SK-N-MC (cell line): ENCODE measurements around the gene ZNF611.
"Not testable (repeated sequence)": the region's sequence is repeated elsewhere in the genome, so short reads cannot be mapped to it uniquely, and the experiment has no call there.

Source experiments
- DNase-seq: peaks from one replicate; pipeline ENCODE4 v3.0.0-alpha.2; 2011; ENCODE audit warnings: low read depth, low spot score
- H3K27ac ChIP-seq: fragments of 200-600 bp; sonication (generic); 2 replicates; pipeline ENCODE4 v1.5.1; 2016; ENCODE audit warnings: mixed run types
- H3K36me3 ChIP-seq: fragments of 200-600 bp; sonication (generic); 2 replicates; pipeline ENCODE4 v1.6.1; 2017; ENCODE audit warnings: antibody characterized with exemption, low read length, mixed read lengths; ENCODE audit not compliant: insufficient read depth
- H3K4me3 ChIP-seq: fragments of 200-600 bp; sonication (generic); 2 replicates; pipeline ENCODE4 v1.5.1; 2016
- H3K9ac ChIP-seq: fragments of 200-600 bp; sonication (generic); 2 replicates; pipeline ENCODE4 v1.8.0; 2017; ENCODE audit warnings: mixed run types, mixed read lengths; ENCODE audit not compliant: insufficient read length
- H3K9me3 ChIP-seq: fragments of 200-600 bp; sonication (generic); 2 replicates; pipeline ENCODE4 v1.6.1; 2017; ENCODE audit warnings: low read depth, mild to moderate bottlenecking, antibody characterized with exemption, low read length, moderate library complexity, mixed read lengths
- EZH2 ChIP-seq: fragments of 200-600 bp; sonication (generic); IDR thresholded peaks from one replicate; pipeline ENCODE4 v1.6.1; 2017; ENCODE audit warnings: antibody characterized with exemption
- FOXP2 ChIP-seq: optimal IDR thresholded peaks from 2 replicates; pipeline ENCODE3; 2011; ENCODE audit warnings: mild to moderate bottlenecking, moderate library complexity; ENCODE audit not compliant: insufficient read depth; ENCODE audit errors: extremely low read length, control extremely low read depth
- POLR2AphosphoS5 ChIP-seq: IDR thresholded peaks from 2 replicates; pipeline ENCODE4 v1.6.1; 2012; ENCODE audit warnings: mild to moderate bottlenecking, low read depth, low read length, borderline replicate concordance

Gene ZNF611

DNA sequence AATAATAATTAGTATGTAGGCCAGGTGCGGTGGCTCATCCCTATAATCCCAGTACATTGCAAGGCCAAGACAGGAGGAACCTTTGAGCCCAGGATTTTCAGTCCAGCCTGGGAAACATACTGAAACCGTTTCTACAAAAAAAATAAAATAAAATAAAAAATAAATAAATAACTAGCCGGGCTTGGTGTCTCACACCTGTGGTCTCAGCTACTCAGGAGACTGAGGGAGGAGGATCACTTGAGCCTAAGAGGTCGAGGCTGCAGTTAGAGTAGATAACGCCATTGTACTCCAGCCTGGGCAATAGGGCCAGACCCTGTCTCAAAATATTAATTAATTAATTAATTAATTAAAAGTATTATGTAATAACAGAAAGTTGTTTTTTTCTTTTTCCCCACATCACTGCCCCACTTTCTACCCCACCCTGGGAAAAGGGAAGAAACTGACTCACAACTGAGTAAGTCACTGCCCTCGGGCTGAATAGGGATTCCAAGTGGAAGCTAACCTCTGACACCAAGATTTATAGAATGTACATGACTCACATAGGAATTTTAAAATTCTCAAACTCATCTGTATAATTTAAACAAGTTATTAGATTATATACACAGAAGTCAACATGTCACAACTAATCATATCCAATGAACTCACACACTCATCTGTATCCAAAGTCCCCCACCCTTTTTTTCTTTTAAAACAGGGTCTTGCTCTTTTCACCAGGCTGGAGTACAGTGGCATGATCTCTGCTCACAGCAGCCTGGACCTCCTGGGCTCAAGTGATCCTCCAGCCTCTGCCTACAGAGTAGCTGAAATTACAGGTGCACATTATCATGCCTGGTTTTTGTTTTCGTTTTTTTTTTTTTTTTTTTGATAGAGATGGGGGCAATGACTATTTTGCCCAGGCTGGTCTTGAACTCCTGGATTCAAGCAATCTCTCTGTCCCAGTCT lies 12.5 kb downstream of the ZNF611 start:
- no peak overlapping the region for H3K4me3 ChIP-seq
- peaks cover 10% of the 10 kb centered on the region; the same call in 1 of the 2 replicates for H3K36me3 ChIP-seq
- H3K9ac ChIP-seq, result no peak overlapping the region
- no peak overlapping the region for H3K27ac ChIP-seq
- TF ChIP-seq FOXP2 (no peak), EZH2 (no peak), POLR2AphosphoS5 (no peak)
- no peaks in the 10 kb centered on the region for H3K9me3 ChIP-seq
- no peak for DNase-seq

DNA sequence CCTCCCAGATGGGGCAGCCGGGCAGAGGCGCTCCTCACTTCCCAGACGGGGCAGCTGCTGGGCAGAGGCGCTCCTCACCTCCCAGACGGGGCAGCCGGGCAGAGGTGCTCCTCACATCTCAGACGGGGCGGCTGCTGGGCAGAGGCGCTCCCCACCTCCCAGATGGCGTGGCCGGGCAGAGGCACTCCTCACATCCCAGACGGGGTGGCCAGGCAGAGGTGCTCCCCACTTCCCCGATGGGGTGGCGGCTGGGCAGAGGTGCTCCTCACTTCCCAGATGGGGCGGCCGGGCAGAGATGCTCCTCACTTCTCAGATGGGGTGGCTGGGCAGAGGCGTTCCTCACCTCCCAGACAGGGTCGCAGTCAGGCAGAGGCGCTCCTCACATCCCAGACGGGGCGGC lies 14.3 kb downstream of the ZNF611 start:
- H3K9ac ChIP-seq, DNase-seq, H3K9me3 ChIP-seq, H3K36me3 ChIP-seq, H3K27ac ChIP-seq, H3K4me3 ChIP-seq: not testable (repeated sequence)

GRCh38 chr19:52716522-52716921 lies 18.3 kb downstream of the ZNF611 start:
- Histone ChIP-seq H3K9me3 (no peaks in the 10 kb centered on the region; the same call in 1 of the 2 replicates), H3K9ac (no peak overlapping the region), H3K36me3 (peaks cover 5% of the 10 kb centered on the region; the same call in 1 of the 2 replicates), H3K4me3 (no peak overlapping the region), H3K27ac (no peak overlapping the region)
- TF ChIP-seq EZH2 (no peak), POLR2AphosphoS5 (no peak), FOXP2 (no peak)
- no peak for DNase-seq

GRCh38 chr19:52715902-52716301 lies 18.9 kb downstream of the ZNF611 start:
- not testable (repeated sequence) for H3K27ac ChIP-seq

GRCh38 chr19:52715330-52715729 lies 19.5 kb downstream of the ZNF611 start:
- not testable (repeated sequence) for DNase-seq, H3K36me3 ChIP-seq, H3K9me3 ChIP-seq, H3K9ac ChIP-seq, H3K4me3 ChIP-seq, H3K27ac ChIP-seq

More at GRCh38 chr19:52715902-52716301, 18.9 kb downstream of the ZNF611 start:
- H3K4me3 ChIP-seq, H3K36me3 ChIP-seq, DNase-seq, H3K9ac ChIP-seq, H3K9me3 ChIP-seq: not testable (repeated sequence)

GRCh38 chr19:52713051-52713450 lies 21.8 kb downstream of the ZNF611 start:
- H3K9ac ChIP-seq, DNase-seq, H3K36me3 ChIP-seq, H3K9me3 ChIP-seq, H3K4me3 ChIP-seq, H3K27ac ChIP-seq: not testable (repeated sequence)

DNA sequence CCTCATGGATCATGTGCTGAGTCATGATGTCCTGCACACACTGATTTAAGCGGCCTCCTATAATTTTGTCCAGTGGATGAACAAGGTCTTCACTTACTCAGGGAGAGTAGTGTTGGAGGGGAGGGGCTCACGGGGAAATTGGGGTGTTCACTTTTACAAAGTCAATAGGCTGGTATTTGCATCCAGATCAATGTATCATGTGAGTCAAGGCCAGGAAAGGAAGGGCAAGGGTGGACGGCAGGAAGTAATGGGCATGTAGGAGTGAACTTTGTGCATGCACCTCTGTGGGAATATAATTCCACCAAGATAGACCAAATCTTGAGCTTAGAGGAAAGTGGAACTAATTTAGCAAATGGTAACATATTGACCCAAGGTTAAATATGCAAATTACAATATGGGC lies 23.2 kb downstream of the ZNF611 start:
- not testable (repeated sequence) for H3K9ac ChIP-seq, H3K9me3 ChIP-seq, H3K27ac ChIP-seq, H3K4me3 ChIP-seq, DNase-seq
- peaks cover 13% of the 10 kb centered on the region; the same call in 1 of the 2 replicates for H3K36me3 ChIP-seq

- DNase-seq, result no peak
- H3K36me3 ChIP-seq, result peaks cover 24% of the 10 kb centered on the region
- no peak for TF ChIP-seq POLR2AphosphoS5
- TF ChIP-seq FOXP2, result no peak
- no peak for TF ChIP-seq EZH2
- H3K9me3 ChIP-seq, result peaks cover 6% of the 10 kb centered on the region; the same call in 1 of the 2 replicates
- no peak overlapping the region for H3K9ac ChIP-seq
- no peak overlapping the region for H3K4me3 ChIP-seq
- H3K27ac ChIP-seq, result no peak overlapping the region
Observed at GRCh38 chr19:52710538-52710937, 24.3 kb downstream of the ZNF611 start.

- H3K4me3 ChIP-seq, H3K9me3 ChIP-seq, DNase-seq, H3K27ac ChIP-seq, H3K9ac ChIP-seq: not testable (repeated sequence)
- peaks cover 23% of the 10 kb centered on the region for H3K36me3 ChIP-seq
Observed at GRCh38 chr19:52705615-52706014, 29.2 kb downstream of the ZNF611 start.
